CMK (cell line): ENCODE measurements around the gene PLD1.
"Not testable (repeated sequence)": the region's sequence is repeated elsewhere in the genome, so short reads cannot be mapped to it uniquely, and the experiment has no call there.

Source experiments
- DNase-seq: peaks from one replicate; pipeline ENCODE4 v3.0.0-alpha.2; 2010; ENCODE audit warnings: low read depth

Gene PLD1

DNA sequence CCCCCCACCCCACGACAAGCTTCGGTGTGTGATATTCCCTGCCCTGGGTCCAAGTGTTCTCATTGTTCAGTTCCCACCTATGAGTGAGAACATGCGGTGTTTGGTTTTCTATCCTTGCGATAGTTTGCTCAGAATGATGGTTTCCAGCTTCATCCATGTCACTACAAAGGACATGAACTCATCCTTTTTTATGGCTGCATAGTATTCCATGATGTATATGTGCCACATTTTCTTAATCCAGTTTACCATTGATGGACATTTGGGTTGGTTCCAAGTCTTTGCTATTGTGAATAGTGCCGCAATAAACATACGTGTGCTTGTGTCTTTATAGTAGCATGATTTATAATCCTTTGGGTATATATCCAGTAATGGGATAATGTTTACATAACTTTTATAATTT, 4.4 kb upstream of the PLD1 start:
- not testable (repeated sequence) for DNase-seq

- DNase-seq, result no peak
Measured at GRCh38 chr3:171813897-171814460, 3.7 kb upstream of the PLD1 start.

DNA sequence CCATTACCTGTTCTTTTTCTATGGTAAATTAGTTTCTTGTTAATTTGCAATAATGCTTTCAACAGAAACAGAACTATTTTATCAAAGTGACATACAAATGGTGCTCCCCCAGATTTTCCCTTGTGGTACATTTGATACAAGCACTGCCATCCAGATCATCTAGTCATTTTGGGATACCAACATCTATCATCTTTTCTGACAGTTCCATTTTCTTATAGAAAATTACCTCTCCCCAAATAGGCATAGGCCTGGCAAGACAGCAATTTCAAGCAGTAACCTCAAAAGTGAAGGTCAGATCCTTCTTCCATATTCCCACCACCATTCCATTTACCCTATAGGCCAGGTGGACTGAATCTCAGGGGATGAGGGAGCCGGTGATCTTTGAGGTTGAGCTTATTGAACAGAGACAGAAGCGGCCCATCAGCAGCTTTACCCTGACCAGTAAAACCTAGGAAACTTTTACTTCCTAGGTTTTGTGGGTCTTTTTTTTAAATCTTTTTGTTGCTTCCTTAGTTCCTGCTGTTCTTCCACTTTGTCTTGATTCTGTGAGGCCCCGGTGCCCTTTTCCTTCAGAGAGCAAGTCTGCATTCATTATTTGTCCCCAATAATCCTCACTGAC, 3.1 kb upstream of the PLD1 start:
- DNase-seq, result no peak

GRCh38 chr3:171812811-171813210, 2.5 kb upstream of the PLD1 start:
- no peak for DNase-seq

DNA sequence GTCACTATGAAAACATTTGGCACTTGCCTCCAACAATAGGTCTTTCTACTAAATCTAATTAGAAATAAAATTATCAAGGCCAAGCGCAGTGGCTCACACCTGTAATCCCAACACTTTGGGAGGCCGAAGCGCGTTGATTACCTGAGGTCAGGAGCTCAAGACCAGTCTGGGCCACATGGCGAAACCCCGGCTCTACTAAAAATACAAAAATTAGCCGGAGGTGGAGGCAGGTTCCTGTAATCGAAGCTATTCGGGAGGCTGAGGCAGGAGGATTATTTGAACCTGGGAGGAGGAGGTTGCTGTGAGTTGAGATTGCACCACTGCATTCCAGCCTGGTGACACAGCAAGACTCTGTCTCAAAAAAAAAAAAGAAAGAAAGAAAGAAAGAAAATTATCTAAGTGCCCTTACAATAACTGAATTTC, 1.6 kb upstream of the PLD1 start:
- no peak for DNase-seq

DNA sequence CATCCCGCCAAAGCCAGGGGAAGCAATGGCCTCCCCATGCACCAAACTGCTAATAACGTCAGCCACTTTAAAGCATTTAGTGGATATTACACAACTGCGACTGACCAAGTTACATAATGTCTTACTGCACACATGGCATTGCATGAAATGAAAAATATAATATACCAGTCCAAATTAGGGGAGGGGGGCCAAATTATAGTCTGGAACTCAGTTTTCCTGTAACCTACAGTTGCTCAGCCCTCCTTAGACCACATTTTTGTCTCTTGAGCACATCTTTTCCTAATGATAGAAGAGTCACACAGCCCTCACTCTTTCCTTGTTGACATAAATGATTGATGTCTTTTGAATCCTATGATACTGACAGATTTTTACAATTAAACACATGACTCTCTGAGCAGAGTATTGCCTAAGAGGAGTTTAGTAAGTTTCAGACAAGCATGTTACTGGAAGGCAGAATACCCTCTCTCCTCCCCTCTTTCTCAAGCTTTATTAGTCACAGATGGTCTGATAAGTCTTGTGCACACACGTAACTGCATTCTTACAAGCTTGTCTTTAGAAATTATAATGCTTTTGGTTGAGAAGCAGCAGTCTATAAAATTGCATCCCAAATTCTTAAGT, 1.1 kb upstream of the PLD1 start:
- no peak for DNase-seq

DNA sequence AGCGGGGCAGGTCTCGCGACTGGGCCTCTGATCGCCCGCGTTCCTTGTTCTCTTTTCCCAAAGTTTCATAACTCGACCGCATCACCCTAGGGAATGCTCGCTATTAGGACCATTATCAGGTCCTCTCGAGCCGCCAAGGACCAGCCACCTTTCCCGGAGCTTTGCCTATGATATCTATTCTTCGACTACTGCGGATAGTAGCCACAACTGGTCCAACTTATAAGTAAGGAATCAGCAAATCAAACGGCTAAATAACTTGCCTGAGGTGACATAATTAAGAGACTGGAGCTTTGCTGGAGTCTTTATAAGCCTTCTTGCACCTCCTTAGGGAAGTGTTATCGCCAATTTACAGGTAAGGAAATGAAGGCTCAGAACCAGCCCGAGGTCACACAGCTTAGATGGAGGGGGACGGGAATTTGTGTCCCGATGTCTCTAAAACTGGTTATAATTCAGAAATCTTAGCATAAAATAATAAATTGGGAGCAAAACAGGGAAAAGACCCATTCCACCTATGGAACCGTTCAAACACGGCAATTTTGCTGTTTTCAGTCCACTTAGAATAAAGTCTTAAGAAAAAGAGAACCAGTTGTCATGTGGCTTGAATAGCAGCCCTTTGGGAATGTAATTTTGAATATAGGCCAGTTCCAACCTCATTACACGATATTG, 479 bp upstream of the PLD1 start:
- DNase-seq, result no peak

- no peak for DNase-seq
Measured at GRCh38 chr3:171809611-171809860, 747 bp downstream of the PLD1 start.

DNA sequence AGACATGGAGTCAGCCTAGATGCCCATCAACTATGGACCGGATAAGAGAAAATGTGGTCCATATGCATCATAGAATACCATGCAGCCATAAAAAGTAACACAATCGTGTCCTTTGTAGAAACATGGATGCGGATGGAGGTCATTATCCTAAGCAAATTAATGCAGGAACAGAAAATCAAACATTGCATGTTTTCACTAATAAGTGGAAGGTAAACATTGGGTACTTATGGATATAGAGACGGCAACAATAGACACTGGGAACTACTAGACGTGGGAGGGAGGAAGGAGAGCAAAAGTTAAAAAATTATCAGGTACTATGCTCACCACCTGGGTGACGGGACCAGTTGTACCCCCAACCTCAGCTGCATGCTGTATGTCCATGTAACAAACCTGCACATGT, 2.5 kb downstream of the PLD1 start:
- DNase-seq, result no peak

DNA sequence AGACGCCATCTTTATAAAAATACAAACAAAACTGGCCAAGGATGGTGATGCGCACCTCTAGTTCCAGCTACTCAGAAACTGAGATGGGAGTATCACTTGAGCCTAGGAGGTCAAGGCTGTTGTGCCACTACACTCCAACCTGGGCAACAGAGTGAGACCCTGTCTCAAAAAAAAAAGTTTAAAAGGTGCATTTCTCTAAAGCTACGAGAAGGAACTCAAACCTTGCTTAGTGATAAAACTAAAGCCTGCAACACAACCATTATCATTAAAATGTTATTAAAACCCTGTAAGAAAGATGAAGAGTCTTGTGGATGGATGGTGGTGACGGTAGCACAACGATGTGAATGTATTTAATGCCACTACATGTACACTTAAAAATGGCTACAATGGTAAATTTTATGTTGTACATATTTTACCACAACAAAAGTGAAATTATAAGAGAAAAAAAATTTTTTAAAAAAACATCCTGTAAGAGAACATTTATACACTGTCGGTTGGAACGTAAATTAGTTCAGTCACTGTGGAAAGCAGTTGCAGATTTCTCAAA, 3.1 kb downstream of the PLD1 start:
- DNase-seq, result no peak

- DNase-seq, result no peak
Measured at GRCh38 chr3:171806200-171807128, 3.8 kb downstream of the PLD1 start.

- DNase-seq, result no peak
Measured at GRCh38 chr3:171805687-171806086, 4.6 kb downstream of the PLD1 start.

DNA sequence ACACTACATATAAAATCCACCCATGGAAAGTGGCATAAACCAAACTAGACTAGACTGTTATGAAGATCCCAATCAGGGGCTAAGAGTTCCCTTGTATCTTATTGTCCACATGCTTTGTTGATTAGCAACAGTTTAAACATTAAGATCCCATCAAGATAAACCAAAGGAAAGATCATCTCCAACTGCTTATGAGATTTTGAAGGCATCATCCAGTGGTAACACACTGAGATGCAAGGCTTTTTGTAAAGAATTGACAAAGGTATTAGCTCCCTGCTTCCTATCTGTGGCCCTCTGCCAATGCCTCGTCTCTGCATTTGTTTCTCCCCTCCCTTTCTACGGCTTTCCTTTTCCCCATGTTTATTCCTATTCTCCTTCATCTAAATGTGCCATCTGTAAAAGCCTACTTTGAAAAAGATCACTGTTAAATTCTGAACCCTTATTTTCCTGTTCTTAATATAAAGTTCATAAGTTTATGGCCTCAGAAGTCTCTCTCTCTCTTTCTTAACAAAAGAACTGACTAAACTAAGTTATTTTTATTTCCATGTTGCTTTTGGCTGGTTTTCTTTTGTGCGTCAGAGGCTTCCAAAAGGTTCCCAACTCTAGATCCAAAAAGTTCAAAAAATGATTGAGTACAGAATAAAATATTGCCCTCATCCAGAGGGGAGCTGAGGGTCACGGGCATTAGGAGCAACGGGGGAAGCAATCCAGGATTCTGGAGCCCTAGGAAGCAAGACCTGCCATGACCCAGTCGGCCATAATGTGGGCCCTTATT, 5.5 kb downstream of the PLD1 start:
- no peak for DNase-seq

DNA sequence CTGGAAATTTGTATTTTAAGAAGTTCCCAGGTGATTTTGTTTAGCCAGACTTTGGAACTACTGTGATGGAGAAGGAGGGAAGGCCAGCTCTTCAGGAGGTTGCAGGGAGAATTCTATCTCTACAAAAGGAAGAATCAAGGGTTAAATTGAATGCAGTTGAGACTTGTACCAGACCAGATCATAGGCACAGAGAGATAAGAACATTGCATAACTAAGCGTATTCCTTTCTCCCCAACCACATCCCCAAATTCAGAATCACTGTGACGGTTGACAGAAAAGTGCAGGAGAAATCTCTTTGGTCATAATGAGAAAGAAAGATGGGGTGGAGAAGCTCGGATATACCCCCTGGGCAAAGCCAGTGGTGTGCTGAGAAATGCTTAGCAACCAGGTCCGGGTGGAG, 7.2 kb downstream of the PLD1 start:
- DNase-seq, result no peak

GRCh38 chr3:171802590-171802956, 7.7 kb downstream of the PLD1 start:
- no peak for DNase-seq

GRCh38 chr3:171801738-171802589, 8.3 kb downstream of the PLD1 start:
- DNase-seq, result no peak

DNA sequence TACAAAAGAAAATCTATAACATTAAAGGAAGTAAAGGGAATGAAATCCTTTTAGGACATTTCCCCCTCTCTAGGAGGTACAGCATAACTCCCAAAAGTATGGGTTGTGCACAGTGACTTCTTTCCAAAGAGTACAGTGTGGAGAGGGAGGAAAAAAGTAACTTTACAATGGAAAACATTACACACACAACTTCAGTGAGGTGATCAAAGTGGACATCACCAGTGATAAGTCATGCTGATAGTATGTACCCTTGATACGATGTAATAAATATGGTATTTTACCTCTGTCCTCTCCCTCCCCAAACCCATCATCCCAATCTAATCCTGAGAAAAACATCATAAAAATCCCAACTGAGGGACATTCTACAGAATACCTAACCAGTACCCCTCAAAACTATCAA, 10.8 kb downstream of the PLD1 start:
- no peak for DNase-seq

- no peak for DNase-seq
Measured at GRCh38 chr3:171797873-171798272, 12.4 kb downstream of the PLD1 start.

- no peak for DNase-seq
Measured at GRCh38 chr3:171797265-171797679, 13.0 kb downstream of the PLD1 start.

- no peak for DNase-seq
Measured at GRCh38 chr3:171796625-171797264, 13.5 kb downstream of the PLD1 start.
